ENCODE results near the gene INSC. TPM values are rescaled to one million over a fixed set of nuclear protein-coding genes. Genes with fewer than 3 reads are reported as not detected.

The INSC gene
- total and polyA plus RNA-seq, 2 of the 8 experiments (the other 6 are each of a cell fraction or from before 2014, with no cell fraction given) = 0.58 to 0.59 TPM

DNA sequence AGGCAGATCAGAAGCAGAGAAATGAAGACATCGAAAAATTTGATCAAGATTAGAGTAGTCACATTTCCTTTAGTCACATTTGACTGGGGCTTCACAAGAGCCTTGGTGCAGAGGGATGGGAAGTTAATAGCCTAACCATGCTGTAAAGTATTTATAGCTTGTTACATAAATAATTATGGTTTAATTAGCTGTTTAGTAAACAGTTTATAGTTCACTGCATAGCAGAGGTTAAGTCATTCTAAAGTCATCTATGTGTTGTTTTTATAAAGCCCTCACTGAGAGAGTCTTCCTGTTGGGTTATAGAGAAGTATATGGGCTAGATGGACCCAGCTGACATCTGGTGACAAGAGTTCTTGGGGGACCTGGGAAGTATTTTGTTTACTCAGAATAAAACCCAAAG is 47.1 kb downstream of the INSC start (continued):
- TF ChIP-seq EP300 (IDR thresholded peaks at IDR 0.05; ENCODE audit: borderline replicate concordance in 1 of 2, low read depth in 2 of 2, low read length in 2 of 2) (no peak), SP4 (IDR thresholded peaks at IDR 0.05; ENCODE audit: low read length) (no peak), GTF2F1 (IDR thresholded peaks at IDR 0.05; ENCODE audit: borderline replicate concordance, low read depth, low read length) (no peak), RXRA (IDR thresholded peaks at IDR 0.05; ENCODE audit: insufficient read depth, low read depth, low read length) (no peak), TCF12 (IDR thresholded peaks at IDR 0.05; ENCODE audit: low read depth, low read length) (no peak), SIX5 (IDR thresholded peaks at IDR 0.05; ENCODE audit: low read depth, low read length) (no peak)
- TF ChIP-seq, protein P1, sequence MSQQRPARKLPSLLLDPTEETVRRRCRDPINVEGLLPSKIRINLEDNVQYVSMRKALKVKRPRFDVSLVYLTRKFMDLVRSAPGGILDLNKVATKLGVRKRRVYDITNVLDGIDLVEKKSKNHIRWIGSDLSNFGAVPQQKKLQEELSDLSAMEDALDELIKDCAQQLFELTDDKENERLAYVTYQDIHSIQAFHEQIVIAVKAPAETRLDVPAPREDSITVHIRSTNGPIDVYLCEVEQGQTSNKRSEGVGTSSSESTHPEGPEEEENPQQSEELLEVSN (IDR thresholded peaks at IDR 0.05) = no peak
